Retinal pigment epithelial cell (primary cell): Measurements from ENCODE around the gene SLC39A1.
A peak's percentile ranks its signal among the peaks of the same experiment; 100 is the strongest.
"Not testable (repeated sequence)": the region's sequence is repeated elsewhere in the genome, so short reads cannot be mapped to it uniquely, and the experiment has no call there.

Source experiments
- DNase-seq: peaks from one replicate; pipeline ENCODE4 v3.0.0-alpha.2; 2010; ENCODE audit warnings: low read depth
- H3K4me3 ChIP-seq: 2 replicates; pipeline ENCODE4 v1.5.1; 2011; ENCODE audit warnings: mild to moderate bottlenecking, low read length, control low read depth, moderate library complexity
- TF ChIP-seq, protein P1 (sequence below): conservative IDR thresholded peaks from 2 replicates; pipeline ENCODE4 v1.5.1; 2011; ENCODE audit warnings: low read depth, low read length, control low read depth, inconsistent platforms

Gene SLC39A1

DNA sequence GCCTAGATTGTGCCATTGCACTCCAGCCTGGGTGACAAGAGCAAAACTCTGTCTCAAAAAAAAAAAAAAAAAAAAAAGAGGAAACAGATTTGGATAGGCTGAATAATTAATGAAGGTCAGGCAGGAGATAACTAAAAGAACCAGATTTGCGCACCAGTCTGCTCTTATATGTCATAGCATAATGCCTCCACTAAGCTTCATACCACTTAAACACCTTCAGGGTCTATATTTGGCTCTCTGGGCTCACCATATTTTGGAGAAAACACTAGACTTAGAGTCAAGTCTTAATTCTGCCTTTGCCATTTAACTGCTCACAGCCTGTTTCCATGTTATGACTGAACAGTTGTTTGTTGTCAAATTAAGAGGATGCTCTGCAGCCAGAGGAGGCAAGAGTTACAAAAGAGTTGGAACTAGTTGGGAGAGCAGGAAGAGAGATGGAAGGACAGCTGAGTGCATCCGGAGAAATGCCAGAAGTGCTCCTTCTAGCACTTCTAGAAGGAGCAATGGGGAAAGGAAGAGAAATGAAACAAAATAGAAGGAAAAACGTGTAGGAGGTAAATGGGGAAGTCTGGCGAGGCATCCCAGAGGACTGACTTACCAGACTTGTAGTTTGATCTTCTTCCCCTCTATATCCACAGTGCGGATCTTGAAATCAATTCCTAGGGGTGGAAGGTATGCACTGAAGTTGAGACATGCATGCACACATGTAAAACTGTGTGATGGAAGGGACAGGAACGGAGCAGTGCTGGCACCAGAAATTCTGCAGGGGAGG is 21.0 kb upstream of the SLC39A1 start:
- no peak overlapping the region for H3K4me3 ChIP-seq
- DNase-seq: no peak
- TF ChIP-seq, protein P1, sequence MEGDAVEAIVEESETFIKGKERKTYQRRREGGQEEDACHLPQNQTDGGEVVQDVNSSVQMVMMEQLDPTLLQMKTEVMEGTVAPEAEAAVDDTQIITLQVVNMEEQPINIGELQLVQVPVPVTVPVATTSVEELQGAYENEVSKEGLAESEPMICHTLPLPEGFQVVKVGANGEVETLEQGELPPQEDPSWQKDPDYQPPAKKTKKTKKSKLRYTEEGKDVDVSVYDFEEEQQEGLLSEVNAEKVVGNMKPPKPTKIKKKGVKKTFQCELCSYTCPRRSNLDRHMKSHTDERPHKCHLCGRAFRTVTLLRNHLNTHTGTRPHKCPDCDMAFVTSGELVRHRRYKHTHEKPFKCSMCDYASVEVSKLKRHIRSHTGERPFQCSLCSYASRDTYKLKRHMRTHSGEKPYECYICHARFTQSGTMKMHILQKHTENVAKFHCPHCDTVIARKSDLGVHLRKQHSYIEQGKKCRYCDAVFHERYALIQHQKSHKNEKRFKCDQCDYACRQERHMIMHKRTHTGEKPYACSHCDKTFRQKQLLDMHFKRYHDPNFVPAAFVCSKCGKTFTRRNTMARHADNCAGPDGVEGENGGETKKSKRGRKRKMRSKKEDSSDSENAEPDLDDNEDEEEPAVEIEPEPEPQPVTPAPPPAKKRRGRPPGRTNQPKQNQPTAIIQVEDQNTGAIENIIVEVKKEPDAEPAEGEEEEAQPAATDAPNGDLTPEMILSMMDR: no peak

DNA sequence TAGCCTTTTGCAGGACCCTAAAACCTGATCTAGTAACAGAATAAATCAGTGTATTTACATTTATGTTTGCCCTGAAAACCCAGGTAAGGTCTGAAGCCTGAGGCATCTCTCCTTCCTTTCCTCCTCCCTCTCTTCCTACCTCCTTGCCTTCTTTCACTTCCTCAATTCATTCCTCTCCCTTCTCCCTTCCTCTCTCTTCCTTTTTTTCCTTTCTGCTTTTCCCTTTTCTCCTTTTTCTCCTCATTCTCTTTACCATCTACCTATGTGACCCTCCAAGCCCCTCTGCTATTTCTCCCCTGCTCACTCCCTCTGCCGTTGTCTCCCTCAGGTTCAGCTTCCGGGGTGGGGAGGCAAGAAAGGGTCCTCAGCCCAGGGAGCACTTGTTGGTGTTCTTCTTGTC is 18.4 kb upstream of the SLC39A1 start:
- H3K4me3 ChIP-seq, DNase-seq: not testable (repeated sequence)

DNA sequence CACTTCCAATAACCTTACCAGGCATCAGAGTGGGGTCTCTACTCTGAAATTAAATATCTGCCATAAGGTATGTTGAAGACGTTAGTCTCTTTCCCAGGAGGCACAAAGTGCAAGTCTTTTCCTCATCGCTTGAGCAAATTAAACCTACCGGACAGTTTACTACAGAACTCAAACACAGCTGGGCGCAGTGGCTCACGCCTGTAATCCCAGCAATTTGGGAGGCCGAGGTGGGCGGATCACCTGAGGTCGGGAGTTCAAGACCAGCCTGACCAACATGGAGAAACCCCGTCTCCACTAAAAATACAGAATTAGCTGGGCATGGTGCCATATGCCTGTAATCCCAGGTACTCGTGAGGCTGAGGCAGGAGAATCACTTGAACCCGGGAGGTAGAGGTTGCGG is 15.8 kb upstream of the SLC39A1 start:
- not testable (repeated sequence) for DNase-seq, H3K4me3 ChIP-seq

DNA sequence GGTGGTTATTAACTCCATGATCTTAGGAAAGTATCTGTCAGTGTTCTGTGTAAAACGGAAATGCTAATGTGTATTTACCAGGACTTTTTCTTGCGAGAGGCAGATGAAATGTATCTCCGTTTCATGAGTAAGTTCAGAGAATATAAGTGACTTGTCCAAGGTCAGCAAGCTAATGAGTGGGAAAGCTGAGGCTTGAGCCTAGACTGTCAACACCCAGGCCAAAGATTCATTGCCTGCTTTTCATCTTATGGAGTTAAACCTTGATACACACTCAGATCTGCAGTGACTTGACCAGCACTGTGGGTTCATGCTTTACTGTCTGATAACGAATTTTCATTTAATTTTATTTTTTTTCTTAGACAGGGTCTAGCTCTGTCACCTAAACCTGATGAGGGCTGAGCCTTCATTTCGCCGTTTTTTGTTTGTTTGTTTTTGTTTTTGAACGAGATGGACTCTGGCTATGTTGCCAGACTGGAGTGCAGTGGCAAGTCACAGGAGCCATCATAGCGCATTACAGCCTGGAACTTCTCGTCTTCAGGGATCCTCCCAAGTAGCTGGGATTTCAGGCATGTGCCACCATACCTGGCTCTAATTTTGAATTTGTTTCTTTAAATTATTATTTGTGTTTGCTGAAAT is 15.1 kb upstream of the SLC39A1 start:
- DNase-seq: no peak
- TF ChIP-seq, protein P1: no peak
- H3K4me3 ChIP-seq: peak overlapping the region; percentile 75

DNA sequence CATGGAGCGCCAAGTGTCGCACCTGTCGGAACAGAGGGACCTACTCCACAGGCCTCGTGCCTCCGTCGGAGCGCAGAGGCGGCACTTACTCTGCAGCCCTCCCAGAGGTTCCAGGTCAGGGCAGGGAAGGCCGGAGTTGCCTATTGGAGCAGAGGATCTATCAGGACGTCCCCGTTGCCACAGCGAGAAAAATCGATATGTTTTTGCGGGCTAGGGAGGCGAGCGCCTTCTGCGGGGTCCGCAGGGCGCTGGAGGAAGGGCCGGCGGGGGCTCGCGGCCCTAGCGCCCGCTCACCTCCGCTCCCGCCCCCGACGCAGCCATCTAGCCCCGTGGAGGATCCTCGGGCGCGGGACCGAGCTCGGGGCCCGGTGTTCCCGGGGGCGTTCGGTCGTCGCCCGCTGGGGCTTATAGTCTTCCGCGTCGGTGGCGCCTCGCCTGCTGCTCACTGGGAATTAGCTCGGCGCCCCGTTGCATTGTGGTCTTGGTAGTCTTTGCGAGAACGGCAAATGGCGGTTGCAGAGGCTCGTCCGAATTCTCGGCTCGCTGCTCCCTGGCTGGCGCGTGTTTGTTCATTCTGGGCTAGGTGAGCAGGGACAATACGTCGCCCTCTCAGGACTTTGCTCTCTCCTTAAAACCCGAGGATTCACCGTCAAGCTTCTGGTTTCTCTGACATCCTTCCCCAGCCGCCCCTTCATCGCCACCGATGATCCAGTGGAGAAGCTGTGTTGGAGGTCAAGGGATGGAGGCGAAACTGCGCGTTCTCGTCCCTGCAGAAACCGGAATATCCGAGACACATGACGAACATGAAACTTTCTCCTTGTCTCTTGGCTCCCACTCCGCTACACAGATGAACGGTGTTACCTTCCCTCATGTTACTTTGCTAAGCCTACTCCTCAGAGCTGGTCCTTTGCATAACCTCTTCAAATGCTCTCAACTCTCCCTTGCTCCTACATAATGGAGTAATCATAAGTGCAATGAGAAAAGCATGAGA is 14.2 kb upstream of the SLC39A1 start, which contains the start of gene JTB:
JTB (minus strand) TSS at position 425 of the 991 bp plus-strand sequence; CDS start at position 3, 422 bp downstream.
- TF ChIP-seq, protein P1: no peak
- no peak for DNase-seq
- peak within 1 kb of the TSS; percentile 75 for H3K4me3 ChIP-seq

DNA sequence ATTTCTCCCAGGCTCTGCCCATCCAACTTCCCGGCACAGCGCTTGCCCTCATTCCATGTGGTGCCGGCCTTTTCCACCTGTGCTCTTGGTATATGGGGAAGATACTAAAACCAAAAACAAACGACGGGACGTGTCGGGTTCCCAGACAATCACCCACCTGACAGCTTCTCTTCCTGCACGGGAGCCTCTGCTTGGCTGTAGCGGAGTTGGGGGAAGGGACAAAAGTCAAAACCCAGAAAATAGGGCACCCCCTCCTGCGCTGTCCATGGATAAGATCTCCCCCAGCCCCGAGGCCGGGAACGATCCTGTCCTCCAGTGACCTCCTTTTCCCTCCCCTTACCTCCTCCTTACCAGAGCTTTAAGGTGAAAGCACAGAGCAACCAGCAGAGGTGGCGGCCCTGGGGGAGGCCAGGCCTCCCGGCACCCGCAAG is 13.5 kb upstream of the SLC39A1 start:
- TF ChIP-seq, protein P1: no peak
- peak overlapping the region; percentile 75 for H3K4me3 ChIP-seq
- no peak for DNase-seq

DNA sequence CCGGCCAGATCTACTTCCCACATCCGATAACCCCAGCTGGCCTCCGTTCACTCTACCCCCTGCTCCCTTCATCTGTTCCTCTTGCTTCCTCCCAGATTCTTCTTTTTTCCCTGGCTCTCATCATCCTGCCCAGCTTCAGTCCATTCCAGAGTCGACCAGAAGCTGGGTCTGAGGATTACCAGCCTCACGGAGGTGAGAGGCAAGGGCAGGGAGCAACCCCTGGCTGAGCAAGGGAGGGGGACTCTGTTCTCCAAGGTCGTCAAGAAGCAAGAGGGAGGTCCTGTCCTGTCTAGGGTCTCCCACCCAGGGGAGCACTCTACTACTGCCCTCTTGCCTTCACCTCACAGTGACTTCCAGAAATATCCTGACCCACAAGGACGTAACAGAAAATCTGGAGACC is 10.2 kb upstream of the SLC39A1 start:
- H3K4me3 ChIP-seq: no peak overlapping the region
- no peak for DNase-seq
- TF ChIP-seq, protein P1: no peak
